Smooth muscle cell (in vitro differentiated cells): ENCODE data around the gene UBE2V1. TPM values are rescaled to one million over a fixed set of nuclear protein-coding genes. Genes with fewer than 3 reads are reported as not detected.

Experiments
- DNase-seq: peaks from one replicate; lab custom pipeline; 2025; ENCODE audit not compliant: unreplicated experiment; lab: John Stamatoyannopoulos, UW
- H2AFZ ChIP-seq: fragments of 200-600 bp; sonication (generic); 2 replicates; pipeline ENCODE4 v1.6.0; 2016; ENCODE audit warnings: antibody characterized with exemption, low read depth, mild to moderate bottlenecking
- H3F3A ChIP-seq: fragments of 200-600 bp; sonication (generic); 2 replicates; pipeline ENCODE4 v1.6.0; 2017; ENCODE audit warnings: antibody characterized with exemption, low read depth
- H3K27ac ChIP-seq: fragments of 200-600 bp; sonication (generic); 2 replicates; pipeline ENCODE4 v1.5.1; 2016; ENCODE audit warnings: low read depth, mild to moderate bottlenecking
- H3K27me3 ChIP-seq: fragments of 200-600 bp; sonication (generic); 2 replicates; pipeline ENCODE4 v1.6.1; 2016; ENCODE audit warnings: low read depth, mild to moderate bottlenecking
- H3K36me3 ChIP-seq: fragments of 200-600 bp; sonication (generic); 2 replicates; pipeline ENCODE4 v1.5.1; 2016; ENCODE audit warnings: low read depth
- H3K4me1 ChIP-seq: fragments of 200-600 bp; sonication (generic); 2 replicates; pipeline ENCODE4 v1.5.1; 2016; ENCODE audit warnings: low read depth
- H3K4me2 ChIP-seq: fragments of 200-600 bp; sonication (generic); 2 replicates; pipeline ENCODE4 v1.6.0; 2016; ENCODE audit warnings: mild to moderate bottlenecking
- H3K4me3 ChIP-seq: fragments of 200-600 bp; sonication (generic); 2 replicates; pipeline ENCODE4 v1.5.1; 2016; ENCODE audit warnings: mild to moderate bottlenecking
- H3K79me2 ChIP-seq: fragments of 200-600 bp; sonication (generic); 2 replicates; pipeline ENCODE4 v1.6.0; 2016; ENCODE audit warnings: low read depth, mild to moderate bottlenecking
- H3K9ac ChIP-seq: fragments of 200-600 bp; sonication (generic); 2 replicates; pipeline ENCODE4 v1.6.0; 2016; ENCODE audit warnings: low read depth
- H3K9me3 ChIP-seq: fragments of 200-600 bp; sonication (generic); replicated peaks from 2 replicates; pipeline ENCODE4 v1.5.1; 2016; ENCODE audit warnings: low read depth
- H4K20me1 ChIP-seq: fragments of 200-600 bp; sonication (generic); 2 replicates; pipeline ENCODE4 v1.6.0; 2016; ENCODE audit warnings: low read depth
- WGBS: methylation state at CpG from one replicate; pipeline ENCODE4 v1.1.7; 2016; ENCODE audit warnings: low lambda C conversion rate; 5-methylcytosine and 5-hydroxymethylcytosine counted together
- polyA plus RNA-seq: library from polyadenylated mRNA; unstranded; fragments of >200 nt; fragmentation: Nextera tagmentation; extraction: Ambion mirVana; gene quantifications from 2 replicates; pipeline ENCODE4 v1.2.1, GENCODE V29; 2016
- total RNA-seq: library from RNA; depleted of rRNA; stranded (reverse); fragments of >200 nt; gene quantifications from 2 replicates; pipeline ENCODE4 v1.2.3, GENCODE V29; 2014
- TF ChIP-seq, protein P1 (sequence below): fragments of 200-600 bp; sonication (generic); IDR thresholded peaks from 2 replicates; pipeline ENCODE4 v1.5.1; 2017; ENCODE audit warnings: borderline replicate concordance, mild to moderate bottlenecking, antibody characterized with exemption; ENCODE audit not compliant: insufficient read depth, poor library complexity, severe bottlenecking

UBE2V1 gene
- total and polyA plus RNA-seq, 2 experiments from 2014 or later: 94.8 to 128 TPM

DNA sequence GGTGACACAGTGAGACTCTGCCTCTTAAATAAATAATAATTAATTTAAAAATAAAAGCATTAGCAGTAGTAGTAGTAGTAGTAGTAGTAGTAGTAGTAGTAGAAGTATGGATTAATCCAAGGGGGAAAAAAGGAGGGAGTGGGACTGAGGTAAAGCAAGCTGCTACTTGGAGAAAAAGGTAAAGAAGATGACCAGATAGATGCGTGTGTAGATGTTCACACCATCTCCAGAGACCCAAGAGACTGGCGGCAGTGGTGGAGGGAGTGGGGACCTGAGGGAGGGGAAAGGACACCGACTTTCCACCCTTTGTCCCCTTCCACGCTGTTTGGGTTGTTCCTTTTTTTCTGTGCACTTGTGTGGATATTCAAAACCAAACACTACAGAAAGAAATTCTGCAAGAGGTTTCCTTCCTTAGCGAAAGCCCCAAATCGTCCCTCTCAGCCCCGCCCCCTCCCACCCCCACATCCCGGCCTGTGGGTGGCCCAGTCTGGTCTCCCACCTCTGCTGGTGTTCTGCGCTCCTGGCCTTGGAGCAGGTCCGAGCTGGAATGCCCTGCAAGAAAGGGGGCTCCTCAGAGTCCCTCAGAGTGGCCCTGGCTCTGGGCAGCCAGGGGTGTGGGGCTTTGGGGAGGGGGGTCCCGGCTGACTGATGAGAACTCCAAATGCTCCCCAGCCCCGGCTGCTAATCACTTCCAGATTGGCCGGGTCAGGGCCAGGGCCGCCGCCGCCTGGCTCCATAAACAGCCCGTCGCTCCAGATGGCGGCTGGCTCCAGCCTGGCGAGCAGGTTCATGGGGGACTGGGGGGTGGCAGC lies 60.2 kb downstream of the UBE2V1 start:
- no peak overlapping the region for H3K4me2 ChIP-seq
- no peaks in the 10 kb centered on the region for H3K79me2 ChIP-seq
- no peaks in the 10 kb centered on the region for H3K27me3 ChIP-seq
- H3K9me3 ChIP-seq: no peaks in the 10 kb centered on the region
- H3K9ac ChIP-seq: no peak overlapping the region
- no peak overlapping the region for H3K4me3 ChIP-seq
- 60% methylated on average over 16 of the region's 20 CpGs for WGBS
- H3K4me1 ChIP-seq: peaks cover 3% of the 10 kb centered on the region
- peaks cover 3% of the 10 kb centered on the region for H3F3A ChIP-seq
- no peak overlapping the region for H2AFZ ChIP-seq
- H4K20me1 ChIP-seq: no peaks in the 10 kb centered on the region
- DNase-seq: no peak
- H3K36me3 ChIP-seq: no peaks in the 10 kb centered on the region
- no peak overlapping the region for H3K27ac ChIP-seq
- TF ChIP-seq, protein P1, sequence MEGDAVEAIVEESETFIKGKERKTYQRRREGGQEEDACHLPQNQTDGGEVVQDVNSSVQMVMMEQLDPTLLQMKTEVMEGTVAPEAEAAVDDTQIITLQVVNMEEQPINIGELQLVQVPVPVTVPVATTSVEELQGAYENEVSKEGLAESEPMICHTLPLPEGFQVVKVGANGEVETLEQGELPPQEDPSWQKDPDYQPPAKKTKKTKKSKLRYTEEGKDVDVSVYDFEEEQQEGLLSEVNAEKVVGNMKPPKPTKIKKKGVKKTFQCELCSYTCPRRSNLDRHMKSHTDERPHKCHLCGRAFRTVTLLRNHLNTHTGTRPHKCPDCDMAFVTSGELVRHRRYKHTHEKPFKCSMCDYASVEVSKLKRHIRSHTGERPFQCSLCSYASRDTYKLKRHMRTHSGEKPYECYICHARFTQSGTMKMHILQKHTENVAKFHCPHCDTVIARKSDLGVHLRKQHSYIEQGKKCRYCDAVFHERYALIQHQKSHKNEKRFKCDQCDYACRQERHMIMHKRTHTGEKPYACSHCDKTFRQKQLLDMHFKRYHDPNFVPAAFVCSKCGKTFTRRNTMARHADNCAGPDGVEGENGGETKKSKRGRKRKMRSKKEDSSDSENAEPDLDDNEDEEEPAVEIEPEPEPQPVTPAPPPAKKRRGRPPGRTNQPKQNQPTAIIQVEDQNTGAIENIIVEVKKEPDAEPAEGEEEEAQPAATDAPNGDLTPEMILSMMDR: no peak

DNA sequence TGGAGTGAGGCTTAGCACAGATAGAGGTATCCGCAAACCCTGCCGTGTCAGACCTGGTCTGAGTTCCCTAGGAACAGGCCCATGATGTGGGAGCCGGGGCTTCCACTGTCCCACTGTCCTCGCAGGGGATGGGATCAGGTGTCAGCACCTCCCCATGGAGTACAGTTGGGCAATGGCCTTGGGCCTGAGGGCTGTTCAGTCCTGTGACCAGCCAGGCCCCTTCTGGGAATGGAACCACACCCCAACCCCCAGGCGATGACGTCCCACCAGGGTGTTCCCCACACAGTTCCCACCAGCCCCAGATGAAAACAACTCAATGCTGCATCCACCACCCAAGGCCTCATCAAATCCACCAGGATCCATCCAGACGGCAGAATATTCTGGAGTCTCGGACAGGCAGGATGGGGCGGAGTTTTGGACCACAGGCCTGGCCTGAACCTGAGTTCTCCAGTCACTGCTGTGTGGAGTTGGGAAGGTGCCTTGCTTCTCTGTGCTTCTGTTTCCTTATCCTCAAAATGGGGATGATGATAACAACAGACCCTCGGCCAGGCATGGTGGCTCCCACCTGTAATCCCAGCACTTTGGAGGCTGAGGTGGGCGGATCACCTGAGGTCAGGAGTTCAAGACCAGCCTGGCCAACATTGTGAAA lies 62.2 kb downstream of the UBE2V1 start:
- no peak overlapping the region for H3K27ac ChIP-seq
- H3K27me3 ChIP-seq: no peaks in the 10 kb centered on the region

DNA sequence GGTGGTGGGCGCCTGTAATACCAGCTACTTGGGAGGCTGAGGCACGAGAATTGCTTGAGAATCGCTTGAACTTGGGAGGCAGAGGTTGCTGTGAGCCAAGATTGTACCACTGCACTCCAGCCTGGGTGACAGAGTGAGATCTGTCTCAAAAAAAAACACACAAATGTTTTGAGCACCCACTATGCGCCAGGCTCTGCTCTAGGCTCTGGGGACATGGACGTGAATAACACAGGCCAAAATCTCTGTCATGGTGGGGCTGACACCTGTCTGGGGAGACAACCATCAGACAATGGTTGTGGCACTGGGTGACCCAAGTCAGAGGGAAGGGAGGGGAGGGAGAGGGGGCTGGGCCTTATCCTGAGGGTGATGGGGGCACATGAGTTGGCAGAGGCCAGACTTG lies 62.7 kb downstream of the UBE2V1 start:
- Histone ChIP-seq H3K4me2 (no peak overlapping the region), H3K79me2 (no peaks in the 10 kb centered on the region), H4K20me1 (no peaks in the 10 kb centered on the region), H3K9me3 (no peaks in the 10 kb centered on the region), H3K4me3 (no peak overlapping the region), H3K27ac (no peak overlapping the region), H3F3A (peaks cover 3% of the 10 kb centered on the region), H3K36me3 (no peaks in the 10 kb centered on the region), H3K4me1 (peaks cover 1% of the 10 kb centered on the region), H3K27me3 (no peaks in the 10 kb centered on the region), H3K9ac (no peak overlapping the region), H2AFZ (no peak overlapping the region)
- TF ChIP-seq, protein P1: no peak
- WGBS: 94% methylated on average over 5 of the region's 5 CpGs
- DNase-seq: no peak

More for the DNA sequence above, 62.2 kb downstream of the UBE2V1 start:
- TF ChIP-seq, protein P1: no peak
- Histone ChIP-seq H3F3A (peaks cover 3% of the 10 kb centered on the region), H3K36me3 (no peaks in the 10 kb centered on the region), H4K20me1 (no peaks in the 10 kb centered on the region), H3K4me3 (no peak overlapping the region), H3K9ac (no peak overlapping the region), H3K79me2 (no peaks in the 10 kb centered on the region), H3K4me2 (no peak overlapping the region), H2AFZ (no peak overlapping the region), H3K9me3 (no peaks in the 10 kb centered on the region), H3K4me1 (peaks cover 3% of the 10 kb centered on the region)
- no peak for DNase-seq
- 92% methylated on average over 11 of the region's 11 CpGs for WGBS
